ENCODE measurements around the gene XPO5.
"Not testable (repeated sequence)": the region's sequence is repeated elsewhere in the genome, so short reads cannot be mapped to it uniquely, and the experiment has no call there.

XPO5 gene

DNA sequence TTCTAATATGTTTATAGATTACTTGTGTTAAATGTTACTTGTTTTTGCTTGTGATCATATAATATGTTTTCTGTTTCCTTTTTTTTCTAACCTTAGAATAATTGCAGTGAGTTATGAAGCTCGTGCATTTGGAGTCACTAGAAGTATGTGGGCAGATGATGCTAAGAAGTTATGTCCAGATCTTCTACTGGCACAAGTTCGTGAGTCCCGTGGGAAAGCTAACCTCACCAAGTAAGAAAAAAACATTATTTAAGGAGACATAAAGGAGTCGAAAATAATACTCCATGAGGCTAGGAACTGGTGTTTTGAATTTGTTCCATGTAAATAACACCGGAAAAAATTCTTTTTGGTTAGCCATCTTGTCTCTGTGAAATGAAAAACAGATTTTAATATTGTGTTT is 7.1 kb upstream of the XPO5 start:
- no peak for DNase-seq

- no peak for DNase-seq
Observed at GRCh38 chr6:43579171-43579570, 3.3 kb upstream of the XPO5 start.

DNA sequence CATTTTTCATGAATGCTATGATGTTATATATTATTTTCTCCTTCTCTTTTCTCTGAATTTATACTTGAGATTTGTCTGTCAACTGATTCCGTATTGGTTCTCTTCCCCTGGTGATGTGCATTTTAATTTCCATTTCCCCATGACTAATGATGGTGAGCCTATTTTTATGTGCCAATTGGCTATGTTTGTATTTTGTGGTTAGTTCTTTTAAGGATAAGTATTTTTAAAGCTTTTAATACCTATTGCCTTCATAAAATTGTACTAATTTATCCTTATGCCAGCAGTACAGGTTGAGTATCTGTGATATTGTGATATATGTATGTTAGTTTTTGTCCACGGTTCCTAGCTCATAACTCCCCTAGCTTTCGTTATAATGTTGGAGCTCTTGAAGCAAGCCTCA is 2.9 kb upstream of the XPO5 start:
- no peak for DNase-seq

DNA sequence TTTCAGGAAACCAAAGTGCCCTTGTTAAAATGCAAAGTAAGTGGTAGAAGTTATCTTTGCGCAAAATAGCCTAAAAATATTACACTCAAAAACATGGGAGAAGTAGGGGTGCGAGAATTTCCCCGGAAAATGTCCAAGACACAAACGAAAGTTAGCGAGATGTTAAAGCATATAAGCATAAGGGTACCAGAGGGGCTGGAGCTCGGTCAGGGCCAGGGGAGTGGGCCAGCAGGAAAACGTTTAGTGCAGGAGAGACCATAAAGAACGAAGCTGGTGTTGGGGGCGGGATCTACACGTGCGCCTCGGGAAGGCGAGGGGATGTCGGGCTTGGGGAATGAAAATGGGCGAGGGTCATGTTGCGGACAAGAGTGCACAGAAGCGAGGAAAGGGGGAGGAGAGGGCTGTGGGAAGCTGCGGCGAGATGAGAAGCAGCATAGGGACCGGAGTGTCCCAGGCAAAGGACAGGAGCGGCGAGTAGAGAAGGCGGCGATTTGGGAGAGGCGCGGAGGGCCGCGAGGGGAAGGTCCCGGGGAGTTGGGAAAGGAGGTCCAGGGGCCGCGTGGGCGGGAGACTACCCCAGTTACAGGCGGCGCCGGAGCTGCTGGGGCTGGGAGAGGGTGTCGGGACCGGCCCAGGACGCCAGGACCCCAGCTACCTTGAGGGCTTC is 600 bp downstream of the XPO5 start:
- DNase-seq = peak; percentile 70

GRCh38 chr6:43572015-43572414 is 3.8 kb downstream of the XPO5 start:
- no peak for DNase-seq

- DNase-seq = peak; percentile 22
Observed at GRCh38 chr6:43570876-43571441, 4.9 kb downstream of the XPO5 start.

DNA sequence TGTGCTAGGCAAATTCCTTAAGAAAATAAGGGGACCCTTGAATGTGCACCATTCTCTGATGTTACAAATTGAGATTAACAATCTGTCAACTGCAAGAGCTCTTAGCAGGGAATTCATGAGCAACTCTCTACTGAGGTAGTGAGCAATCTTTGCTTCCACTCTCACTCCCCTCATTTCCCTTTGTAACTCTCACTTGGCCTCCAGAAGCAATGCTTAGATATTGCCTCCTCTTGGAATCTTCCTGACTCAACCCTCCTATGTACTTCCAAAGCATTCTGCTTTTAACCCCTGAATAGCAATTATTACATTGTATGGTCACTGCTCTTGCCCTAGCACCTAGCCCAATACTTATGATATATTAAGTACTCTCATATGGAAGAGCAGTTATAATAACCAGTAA is 16.5 kb downstream of the XPO5 start:
- DNase-seq = no peak

- DNase-seq = not testable (repeated sequence)
Observed at GRCh38 chr6:43557620-43558019, 18.2 kb downstream of the XPO5 start.

GRCh38 chr6:43547222-43547621 is 28.6 kb downstream of the XPO5 start:
- no peak for DNase-seq

- DNase-seq = no peak
Observed at GRCh38 chr6:43544461-43544860, 31.4 kb downstream of the XPO5 start.

DNA sequence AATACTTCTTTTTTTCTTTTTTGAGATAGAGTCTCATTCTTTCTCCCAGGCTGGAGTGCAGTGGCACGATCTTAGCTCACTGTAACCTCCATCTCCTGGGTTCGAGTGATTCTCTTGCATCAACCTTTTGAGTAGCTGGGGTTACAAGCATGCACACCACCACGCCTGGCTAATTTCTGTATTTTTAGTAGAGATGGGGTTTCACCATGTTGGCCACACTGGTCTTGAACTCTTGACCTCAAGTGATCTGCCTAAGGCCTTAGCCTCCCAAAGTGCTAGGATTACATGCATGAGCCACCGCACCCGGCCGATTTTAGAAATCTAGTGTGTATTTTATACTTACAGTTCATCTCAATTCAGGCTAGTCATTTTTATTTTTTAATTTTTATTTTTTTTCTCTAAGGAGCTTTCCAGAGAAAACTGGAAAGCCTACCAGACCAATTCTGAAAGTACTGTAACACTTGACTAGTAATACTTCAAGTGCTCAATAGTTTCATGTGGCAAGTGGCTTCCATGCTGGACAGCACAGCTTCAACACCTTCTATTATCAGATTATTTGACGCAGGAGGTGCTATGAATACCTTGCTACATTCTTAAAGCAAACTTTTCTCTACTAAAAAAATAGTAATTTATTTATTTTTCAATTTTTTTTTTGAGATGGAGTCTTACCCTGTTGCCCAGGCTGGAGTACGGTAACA is 33.9 kb downstream of the XPO5 start:
- DNase-seq = no peak

DNA sequence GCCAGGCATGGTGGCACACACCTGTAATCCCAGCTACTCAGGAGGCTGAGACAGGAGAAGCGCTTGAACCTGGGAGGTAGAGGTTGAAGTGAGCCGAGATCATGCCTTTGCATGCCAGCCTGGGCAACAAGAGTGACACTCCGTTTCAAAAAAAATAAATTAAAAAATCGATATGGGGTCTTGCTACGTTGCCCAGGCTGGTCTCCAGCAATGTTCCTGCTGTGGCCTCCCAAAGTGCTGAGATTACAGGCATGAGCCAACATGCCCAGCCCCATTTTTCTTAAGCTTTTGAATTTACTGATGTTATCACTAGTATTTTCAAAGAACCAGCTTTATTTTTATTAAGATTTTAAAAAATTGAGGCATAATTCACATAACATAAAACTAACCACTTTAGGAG is 35.3 kb downstream of the XPO5 start:
- DNase-seq = no peak

DNA sequence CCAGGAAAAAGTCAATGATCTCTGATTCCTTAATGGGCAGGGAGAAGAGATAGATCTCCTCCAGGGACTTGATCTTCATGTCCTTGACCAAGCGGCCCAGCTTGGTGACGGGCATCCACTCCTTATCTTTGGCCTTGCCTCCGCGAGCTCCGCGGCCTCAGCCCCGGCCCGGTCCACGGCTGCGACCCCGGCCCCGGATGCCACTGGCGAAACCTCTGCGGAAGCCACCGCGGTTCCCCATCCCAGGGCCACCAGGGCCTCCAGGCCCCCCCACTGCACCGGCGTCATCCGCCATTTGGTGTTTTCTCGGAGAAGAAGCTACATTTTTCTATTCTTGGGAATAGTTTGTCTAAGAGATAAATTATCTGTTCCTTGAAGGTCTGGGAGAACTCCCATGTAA is 36.4 kb downstream of the XPO5 start:
- DNase-seq = not testable (repeated sequence)

- not testable (repeated sequence) for DNase-seq
Observed at GRCh38 chr6:43538986-43539385, 36.9 kb downstream of the XPO5 start.

DNA sequence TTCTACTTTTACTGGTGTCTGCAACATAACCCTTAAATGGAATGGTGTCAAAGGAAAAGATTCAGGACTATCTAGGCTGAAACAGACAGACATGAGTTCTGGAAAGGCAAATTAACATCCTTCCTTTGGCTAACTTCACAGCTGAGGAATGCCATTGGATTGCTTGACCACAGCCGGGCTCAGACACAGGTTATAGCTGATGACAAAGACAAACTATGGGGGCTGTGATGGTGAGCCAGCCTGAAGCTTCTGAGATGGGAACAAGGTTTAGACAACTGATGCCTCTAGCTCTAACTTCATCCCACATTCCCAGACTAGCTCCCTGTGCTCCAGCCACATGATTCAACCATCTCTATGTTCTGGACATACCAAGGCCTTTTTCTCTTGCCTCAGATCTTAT is 43.6 kb downstream of the XPO5 start:
- DNase-seq = no peak

DNA sequence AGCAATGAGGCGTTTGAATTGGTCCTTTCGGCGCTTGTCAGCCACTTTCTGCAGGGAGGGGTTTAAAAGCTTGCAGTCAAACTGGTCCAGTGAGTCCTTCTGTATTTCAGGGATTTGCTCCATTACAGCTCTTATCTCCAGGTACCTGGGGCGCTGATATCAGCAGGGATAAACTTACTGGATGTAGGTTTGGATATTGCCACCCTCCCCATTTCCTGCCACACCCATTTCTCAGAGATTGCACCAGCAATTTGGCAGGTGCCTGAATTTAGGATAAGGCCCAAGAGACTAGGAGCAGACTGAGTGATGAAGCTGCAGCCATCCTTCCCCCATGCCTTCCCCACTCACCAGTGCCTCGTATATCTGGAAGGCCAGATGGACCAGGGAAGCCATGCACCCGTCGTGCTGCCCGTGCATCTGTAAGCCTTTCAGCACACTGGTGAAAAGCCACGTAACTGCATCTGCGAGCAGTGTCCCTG is 51.3 kb downstream of the XPO5 start:
- DNase-seq = no peak

- DNase-seq = no peak
Observed at GRCh38 chr6:43523284-43523683, 52.6 kb downstream of the XPO5 start.

GRCh38 chr6:43522547-43523261 is 53.1 kb downstream of the XPO5 start:
- DNase-seq = no peak

- DNase-seq = no peak
Observed at GRCh38 chr6:43521836-43522235, 54.0 kb downstream of the XPO5 start.

- no peak for DNase-seq
Observed at GRCh38 chr6:43520097-43520496, 55.7 kb downstream of the XPO5 start.

DNA sequence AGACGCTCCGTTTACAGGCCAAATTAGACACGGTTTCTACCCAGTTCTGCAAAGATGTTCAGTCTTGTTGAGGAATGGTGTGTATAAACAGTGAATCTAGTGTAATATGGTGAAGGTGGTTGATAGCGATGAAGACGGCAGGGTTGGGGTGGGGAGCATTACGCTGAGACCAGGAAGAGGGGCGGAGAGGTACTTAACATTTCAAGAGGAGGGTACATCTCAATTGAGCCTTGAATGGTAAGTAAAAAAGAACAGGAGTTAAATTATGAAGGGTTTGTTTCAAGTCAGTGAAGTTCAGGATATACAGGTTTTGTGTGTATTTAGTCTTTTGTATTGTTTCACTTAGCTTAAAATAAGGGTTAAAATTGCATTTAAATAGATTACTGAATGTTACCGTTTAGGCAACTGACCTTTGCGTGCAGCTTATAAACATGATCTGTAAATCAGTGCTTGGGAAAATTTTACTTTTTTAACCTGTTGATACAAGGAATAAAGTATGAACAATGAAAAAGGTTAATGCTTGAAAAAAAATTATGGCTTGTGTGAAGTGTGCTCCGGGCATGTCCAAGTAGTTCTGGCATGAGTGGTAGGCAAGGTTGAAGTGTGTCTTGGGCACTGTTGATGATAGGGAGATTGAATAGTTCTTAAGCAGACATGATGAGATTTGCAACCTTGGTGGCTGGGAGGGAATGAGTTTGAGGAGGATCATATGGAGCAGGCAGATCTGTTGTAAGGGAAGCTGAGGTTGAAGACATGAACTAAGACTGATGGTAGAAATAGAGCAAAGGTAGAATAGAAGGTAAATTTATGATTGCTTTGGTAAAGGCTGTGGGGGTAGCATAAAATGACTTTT is 58.1 kb downstream of the XPO5 start:
- peak; percentile 51 for DNase-seq

GRCh38 chr6:43516697-43517504 is 58.9 kb downstream of the XPO5 start, which contains the start of the genes POLR1C and YIPF3:
Gene POLR1C, plus strand, starts transcription at chr6:43517089. Its CDS starts 21 bp downstream, at chr6:43517110.
Gene YIPF3, minus strand, starts transcription at chr6:43516926. Its CDS starts 119 bp downstream, at chr6:43516807.
- DNase-seq = peak; percentile 99

Measured in NCI-H69 (cell line).